ENCODE results near the gene C4A.
"Not testable (repeated sequence)": the region's sequence is repeated elsewhere in the genome, so short reads cannot be mapped to it uniquely, and the experiment has no call there.

GRCh38 chr6:32002546-32003268 is 20.9 kb downstream of the C4A start:
- TF ChIP-seq CTCF, POLR2A, POLR2AphosphoS5, EP300 (IDR thresholded peaks at IDR 0.05): not testable (repeated sequence)

All from stomach (tissue), 4 donors.